ENCODE measurements around the gene TSPAN18.

TSPAN18 gene

DNA sequence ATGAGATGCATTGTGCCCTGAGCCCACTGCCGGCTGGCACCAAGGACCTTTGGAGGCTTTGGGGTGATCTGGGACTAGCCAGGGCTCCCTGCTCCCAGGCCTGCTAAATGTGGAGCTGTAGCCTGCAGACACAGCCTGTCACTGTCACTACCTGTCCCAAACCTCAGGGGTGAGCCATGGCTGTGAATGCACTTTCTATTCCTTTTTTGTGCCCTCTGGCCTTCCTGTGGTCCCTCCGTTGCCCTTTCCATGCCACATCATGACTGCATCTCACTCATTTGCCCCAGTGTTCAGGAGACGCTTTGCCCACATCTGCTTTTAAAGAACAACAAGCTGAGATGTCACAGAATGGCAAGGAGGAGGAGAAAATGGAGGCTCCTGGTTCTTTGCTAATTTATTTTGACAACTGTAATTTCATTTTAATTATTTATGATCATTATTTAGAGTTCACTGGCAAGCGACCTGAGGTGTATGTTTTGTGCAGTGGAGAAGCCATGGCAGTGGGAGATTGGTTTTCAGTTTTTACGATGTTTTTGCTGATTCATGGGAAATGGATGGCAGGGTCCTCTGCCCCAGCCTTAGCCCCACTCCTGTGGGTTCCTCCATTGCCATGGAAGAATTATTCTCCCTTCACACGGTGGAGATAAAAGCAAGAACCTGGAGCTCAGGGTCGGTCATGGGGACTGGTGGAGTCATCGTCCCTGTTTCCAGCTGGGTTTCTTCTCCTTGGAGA, 69.2 kb downstream of the TSPAN18 start:
- TF ChIP-seq, protein P1, sequence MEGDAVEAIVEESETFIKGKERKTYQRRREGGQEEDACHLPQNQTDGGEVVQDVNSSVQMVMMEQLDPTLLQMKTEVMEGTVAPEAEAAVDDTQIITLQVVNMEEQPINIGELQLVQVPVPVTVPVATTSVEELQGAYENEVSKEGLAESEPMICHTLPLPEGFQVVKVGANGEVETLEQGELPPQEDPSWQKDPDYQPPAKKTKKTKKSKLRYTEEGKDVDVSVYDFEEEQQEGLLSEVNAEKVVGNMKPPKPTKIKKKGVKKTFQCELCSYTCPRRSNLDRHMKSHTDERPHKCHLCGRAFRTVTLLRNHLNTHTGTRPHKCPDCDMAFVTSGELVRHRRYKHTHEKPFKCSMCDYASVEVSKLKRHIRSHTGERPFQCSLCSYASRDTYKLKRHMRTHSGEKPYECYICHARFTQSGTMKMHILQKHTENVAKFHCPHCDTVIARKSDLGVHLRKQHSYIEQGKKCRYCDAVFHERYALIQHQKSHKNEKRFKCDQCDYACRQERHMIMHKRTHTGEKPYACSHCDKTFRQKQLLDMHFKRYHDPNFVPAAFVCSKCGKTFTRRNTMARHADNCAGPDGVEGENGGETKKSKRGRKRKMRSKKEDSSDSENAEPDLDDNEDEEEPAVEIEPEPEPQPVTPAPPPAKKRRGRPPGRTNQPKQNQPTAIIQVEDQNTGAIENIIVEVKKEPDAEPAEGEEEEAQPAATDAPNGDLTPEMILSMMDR (conservative IDR thresholded peaks at IDR 0.05; ENCODE audit: control insufficient read depth, insufficient read depth, low read depth, low read length): no peak
- no peak for DNase-seq (ENCODE audit: low read depth)
- no peak overlapping the region for H3K4me3 ChIP-seq (ENCODE audit: control insufficient read depth, low read depth, low read length)

DNA sequence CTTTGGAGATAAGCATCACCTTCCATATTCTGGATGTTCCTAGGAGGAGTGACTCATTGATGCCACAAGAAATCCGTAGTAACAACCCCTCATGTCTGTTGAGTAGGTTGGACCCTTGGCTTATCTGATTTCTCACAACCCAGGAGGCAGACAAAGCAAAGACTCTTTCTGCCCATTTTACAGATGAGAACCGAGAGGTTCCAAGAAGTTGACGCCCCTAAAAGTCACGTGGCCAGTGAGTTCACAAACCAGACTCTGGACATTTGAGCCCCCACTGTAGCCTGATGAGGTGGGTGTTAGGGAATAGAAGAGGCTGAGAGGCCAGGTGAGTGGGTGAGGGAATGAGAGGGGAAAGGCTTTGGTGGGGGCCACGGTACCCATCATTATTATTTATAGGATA, 70.3 kb downstream of the TSPAN18 start:
- TF ChIP-seq, protein P1 (conservative IDR thresholded peaks at IDR 0.05; ENCODE audit: control insufficient read depth, insufficient read depth, low read depth, low read length): no peak
- H3K4me3 ChIP-seq (ENCODE audit: control insufficient read depth, low read depth, low read length): no peak overlapping the region
- no peak for DNase-seq (ENCODE audit: low read depth)

DNA sequence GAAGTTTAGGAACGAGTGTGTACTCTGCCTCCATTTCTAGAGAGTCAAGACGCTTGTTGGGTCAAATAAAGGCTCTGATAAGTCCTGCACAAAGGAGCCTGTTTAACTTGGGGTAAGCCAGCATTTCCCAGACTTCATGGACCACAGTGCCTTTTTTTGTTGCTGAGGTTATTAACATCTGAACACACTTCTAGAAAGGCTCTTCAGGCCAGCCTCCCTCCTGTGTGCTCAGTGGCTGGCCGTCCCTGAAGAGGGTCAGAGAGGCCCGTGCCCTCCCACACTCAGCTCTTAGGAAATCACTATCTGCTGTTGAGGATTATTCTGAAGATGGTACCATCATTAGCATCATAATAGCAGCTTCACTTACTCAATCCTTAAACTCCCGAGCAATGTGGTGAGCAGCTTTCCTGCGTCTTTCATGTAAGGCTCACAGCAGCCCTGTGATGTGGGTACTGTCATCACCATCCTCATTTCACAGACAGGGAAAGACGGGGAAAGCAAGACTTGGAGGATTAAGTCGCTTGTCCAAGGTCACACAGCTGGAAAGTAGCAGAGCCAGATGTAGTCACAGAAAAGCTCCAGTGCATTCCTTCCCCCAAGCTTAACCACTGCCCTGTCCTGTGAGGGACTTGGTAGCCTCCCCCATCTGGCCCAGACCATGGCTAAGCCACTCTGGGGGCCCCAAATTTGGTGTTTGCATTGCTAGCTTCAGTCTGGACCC, 71.3 kb downstream of the TSPAN18 start:
- H3K4me3 ChIP-seq (ENCODE audit: control insufficient read depth, low read depth, low read length): no peak overlapping the region
- TF ChIP-seq, protein P1 (conservative IDR thresholded peaks at IDR 0.05; ENCODE audit: control insufficient read depth, insufficient read depth, low read depth, low read length): no peak
- no peak for DNase-seq (ENCODE audit: low read depth)

DNA sequence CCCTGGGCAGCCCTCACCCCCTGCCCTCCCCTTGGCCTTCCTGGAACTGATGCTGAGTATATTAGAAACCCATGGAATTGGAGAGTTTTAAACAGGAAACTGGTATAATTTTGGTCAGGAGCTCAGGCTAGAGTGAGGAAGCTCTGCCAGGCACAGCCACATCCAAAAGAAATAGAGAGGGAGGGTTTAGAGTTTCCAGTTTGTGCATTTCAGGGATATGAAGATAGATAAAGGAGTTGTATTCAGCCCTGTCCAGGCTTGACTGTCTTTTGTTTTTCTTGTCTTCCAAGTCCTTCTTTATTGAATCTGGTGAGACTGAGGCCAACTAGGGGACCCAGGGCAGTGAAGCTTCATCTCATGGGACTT, 71.8 kb downstream of the TSPAN18 start:
- no peak for DNase-seq (ENCODE audit: low read depth)
- TF ChIP-seq, protein P1 (conservative IDR thresholded peaks at IDR 0.05; ENCODE audit: control insufficient read depth, insufficient read depth, low read depth, low read length): no peak
- no peak overlapping the region for H3K4me3 ChIP-seq (ENCODE audit: control insufficient read depth, low read depth, low read length)

DNA sequence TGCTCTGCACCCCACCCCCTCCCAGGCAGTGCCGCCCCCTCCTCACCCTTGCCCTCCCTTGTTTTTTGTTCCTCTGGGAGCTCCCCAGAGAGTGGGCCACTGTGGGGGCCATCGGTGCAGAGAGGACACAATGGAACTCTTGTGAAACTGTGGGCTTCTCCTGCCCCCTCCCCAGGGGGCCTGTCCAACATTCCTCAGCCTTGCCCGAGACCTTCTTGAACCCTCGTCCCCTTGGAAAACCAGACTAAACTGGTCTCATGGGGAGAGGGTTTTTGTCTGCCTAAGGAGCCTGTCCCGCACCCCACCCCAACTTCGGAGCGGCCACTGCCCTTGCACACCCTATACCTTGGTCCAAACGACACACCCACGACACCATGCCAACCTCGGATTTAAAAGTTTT, 72.2 kb downstream of the TSPAN18 start:
- TF ChIP-seq, protein P1 (conservative IDR thresholded peaks at IDR 0.05; ENCODE audit: control insufficient read depth, insufficient read depth, low read depth, low read length): no peak
- no peak overlapping the region for H3K4me3 ChIP-seq (ENCODE audit: control insufficient read depth, low read depth, low read length)
- no peak for DNase-seq (ENCODE audit: low read depth)

DNA sequence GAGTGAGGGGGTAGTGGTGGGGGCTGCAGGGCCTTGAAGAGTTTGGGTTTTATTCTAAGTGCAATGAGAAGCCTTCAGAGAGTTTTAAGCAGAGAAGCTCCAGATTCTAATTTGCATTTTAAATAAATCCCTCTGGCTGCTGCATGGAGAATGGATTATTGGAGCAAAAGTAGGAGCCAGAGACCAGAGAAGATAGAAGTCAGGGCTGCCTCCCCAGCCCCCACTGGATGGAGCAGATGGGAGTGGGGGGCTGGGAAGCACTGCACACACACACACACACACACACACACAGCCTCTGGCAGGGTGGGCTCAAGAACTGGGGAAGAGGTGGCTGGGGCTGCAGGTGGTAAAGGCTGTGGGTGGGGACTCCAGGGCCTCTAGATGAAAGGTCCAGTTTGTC, 75.6 kb downstream of the TSPAN18 start:
- TF ChIP-seq, protein P1 (conservative IDR thresholded peaks at IDR 0.05; ENCODE audit: control insufficient read depth, insufficient read depth, low read depth, low read length): no peak
- no peak for DNase-seq (ENCODE audit: low read depth)
- no peak overlapping the region for H3K4me3 ChIP-seq (ENCODE audit: control insufficient read depth, low read depth, low read length)

Data from fibroblast of mammary gland (primary cell).